AG04450 (cell line): ENCODE measurements around the gene ROPN1. TPM values are rescaled to one million over a fixed set of nuclear protein-coding genes. Genes with fewer than 3 reads are reported as not detected.
"Not testable (repeated sequence)": the region's sequence is repeated elsewhere in the genome, so short reads cannot be mapped to it uniquely, and the experiment has no call there.

Experiments used
- CTCF ChIA-PET: fragments of 300-600, 350-600 bp; formaldehyde crosslinking; extraction: SDS; loops from one replicate; lab custom pipeline; 2022; ENCODE audit warnings: antibody characterized with exemption, inconsistent platforms; lab: Charles Lee
- POLR2A ChIA-PET: fragments of 350-600 bp; formaldehyde crosslinking; extraction: SDS; loops from one replicate; lab custom pipeline; 2021; ENCODE audit warnings: antibody characterized with exemption, inconsistent platforms; lab: Yijun Ruan, JAX
- DNase-seq: peaks from one replicate; pipeline ENCODE4 v3.0.0-alpha.2; 2011; ENCODE audit warnings: low read depth, low spot score
- H3K27ac ChIP-seq: one replicate; pipeline ENCODE4 v1.5.1; 2012; ENCODE audit warnings: low read depth, low read length, control low read depth
- H3K27me3 ChIP-seq: one replicate; pipeline ENCODE4 v1.6.0; 2012; ENCODE audit warnings: low read length; ENCODE audit not compliant: control insufficient read depth, insufficient read depth
- H3K4me3 ChIP-seq: 2 replicates; pipeline ENCODE4 v1.5.1; 2011; ENCODE audit warnings: mild to moderate bottlenecking, low read depth, low read length, control low read depth
- H3K9me3 ChIP-seq: 2 replicates; pipeline ENCODE4 v1.5.1; 2012; ENCODE audit warnings: low read length; ENCODE audit not compliant: control insufficient read depth, insufficient read depth
- polyA minus RNA-seq: library from RNA; depleted of rRNA, polyadenylated mRNA; stranded (reverse); fragments of >200 nt; gene quantifications from 2 replicates; pipeline ENCODE4 v1.2.3, GENCODE V29; 2011; rRNA and poly(A)+ RNA removed
- polyA plus RNA-seq: library from polyadenylated mRNA; depleted of rRNA; stranded (reverse); fragments of >200 nt; gene quantifications from 2 replicates; pipeline ENCODE4 v1.2.3, GENCODE V29; 2011; rRNA removed
- TF ChIP-seq, protein P1 (sequence below): IDR thresholded peaks from 2 replicates; pipeline ENCODE4 v1.5.1; 2011; ENCODE audit warnings: low read depth, low read length, control low read depth, inconsistent platforms

Gene ROPN1
- 0.25 and 0.29 TPM in 2 replicates for polyA plus RNA-seq
- polyA minus RNA-seq, result not detected in 2 replicates

DNA sequence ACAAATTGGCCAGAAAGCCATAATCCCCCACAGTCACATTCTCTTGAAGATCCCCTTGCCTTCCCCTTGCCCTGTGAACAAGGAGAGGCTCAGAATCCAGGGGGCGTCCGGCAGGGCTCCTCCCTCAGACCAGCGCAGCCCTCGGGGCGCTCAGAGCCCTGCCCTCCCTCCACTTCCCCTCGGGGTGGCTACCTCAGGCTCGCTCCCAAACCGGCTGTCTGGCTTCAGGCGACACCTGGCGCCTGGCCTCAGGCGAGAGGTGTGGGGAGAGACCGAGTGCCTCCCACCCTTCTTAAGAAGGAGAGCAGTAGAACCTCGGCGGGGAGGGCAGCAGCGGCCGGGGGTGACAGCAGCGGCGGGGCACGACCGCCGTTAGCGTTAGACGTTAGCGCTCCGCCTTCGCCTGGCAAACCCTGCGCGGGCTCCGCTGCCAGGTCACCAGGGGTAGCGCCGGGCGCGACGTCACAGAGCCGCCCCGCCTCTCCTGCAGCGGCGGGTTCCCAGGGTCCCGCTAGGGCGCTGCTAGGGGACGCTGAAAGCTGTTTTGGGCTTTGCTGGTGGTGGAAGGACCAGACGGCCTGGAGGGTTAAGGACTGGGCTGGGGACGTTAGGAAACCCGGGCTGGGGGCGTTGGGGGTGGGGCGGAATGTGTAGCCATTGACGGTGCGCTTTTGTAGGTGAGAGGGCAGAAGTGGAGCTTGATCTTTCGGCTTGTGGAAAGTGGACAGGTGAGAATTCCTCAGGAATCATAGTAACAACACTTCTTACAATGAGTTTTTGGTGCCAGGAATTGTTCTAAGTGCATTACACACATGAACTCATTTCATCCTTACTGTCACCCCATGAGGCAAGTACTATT lies at the start of gene ROPN1:
TSS of gene ROPN1 (minus strand) at position 395 of the 859 bp plus-strand sequence. CDS start 11,643 bp downstream, outside the sequence.
- CTCF ChIA-PET, DNase-seq, H3K4me3 ChIP-seq, H3K27ac ChIP-seq, H3K9me3 ChIP-seq: not testable (repeated sequence)
- POLR2A ChIA-PET, result interaction anchor here (0.7 kb wide), 1 partner anchor 1186 kb away, joined by 5 read pairs; no protein-coding TSS in a partner anchor
- H3K27me3 ChIP-seq, result peaks cover 49% of the 10 kb centered on the region

DNA sequence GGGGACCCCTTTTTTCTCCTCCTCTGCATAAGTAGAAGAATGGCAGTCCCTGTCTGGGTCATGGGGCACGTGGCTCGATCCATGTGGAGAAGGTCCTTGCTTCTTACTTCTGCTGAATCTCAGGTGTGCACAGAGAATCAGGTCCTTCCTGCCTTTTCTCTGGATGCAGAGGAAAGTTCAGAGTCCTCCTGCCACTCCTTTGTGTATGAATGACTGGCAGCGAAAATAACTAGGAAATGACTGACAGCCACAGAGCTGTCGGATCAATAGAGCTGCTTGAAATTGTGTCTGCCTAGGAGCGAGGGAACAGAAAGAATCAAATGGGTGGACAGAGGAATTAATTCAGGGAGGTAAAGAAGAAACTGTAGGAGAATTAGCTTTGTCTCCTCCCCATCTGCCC lies 49.6 kb upstream of the ROPN1 start:
- Histone ChIP-seq H3K4me3 (no peak overlapping the region), H3K27ac (no peak overlapping the region), H3K9me3 (no peaks in the 10 kb centered on the region), H3K27me3 (peaks cover 28% of the 10 kb centered on the region)
- ChIA-PET POLR2A (no interaction called here), CTCF (no interaction called here)
- TF ChIP-seq, protein P1, sequence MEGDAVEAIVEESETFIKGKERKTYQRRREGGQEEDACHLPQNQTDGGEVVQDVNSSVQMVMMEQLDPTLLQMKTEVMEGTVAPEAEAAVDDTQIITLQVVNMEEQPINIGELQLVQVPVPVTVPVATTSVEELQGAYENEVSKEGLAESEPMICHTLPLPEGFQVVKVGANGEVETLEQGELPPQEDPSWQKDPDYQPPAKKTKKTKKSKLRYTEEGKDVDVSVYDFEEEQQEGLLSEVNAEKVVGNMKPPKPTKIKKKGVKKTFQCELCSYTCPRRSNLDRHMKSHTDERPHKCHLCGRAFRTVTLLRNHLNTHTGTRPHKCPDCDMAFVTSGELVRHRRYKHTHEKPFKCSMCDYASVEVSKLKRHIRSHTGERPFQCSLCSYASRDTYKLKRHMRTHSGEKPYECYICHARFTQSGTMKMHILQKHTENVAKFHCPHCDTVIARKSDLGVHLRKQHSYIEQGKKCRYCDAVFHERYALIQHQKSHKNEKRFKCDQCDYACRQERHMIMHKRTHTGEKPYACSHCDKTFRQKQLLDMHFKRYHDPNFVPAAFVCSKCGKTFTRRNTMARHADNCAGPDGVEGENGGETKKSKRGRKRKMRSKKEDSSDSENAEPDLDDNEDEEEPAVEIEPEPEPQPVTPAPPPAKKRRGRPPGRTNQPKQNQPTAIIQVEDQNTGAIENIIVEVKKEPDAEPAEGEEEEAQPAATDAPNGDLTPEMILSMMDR, result no peak
- DNase-seq, result no peak

DNA sequence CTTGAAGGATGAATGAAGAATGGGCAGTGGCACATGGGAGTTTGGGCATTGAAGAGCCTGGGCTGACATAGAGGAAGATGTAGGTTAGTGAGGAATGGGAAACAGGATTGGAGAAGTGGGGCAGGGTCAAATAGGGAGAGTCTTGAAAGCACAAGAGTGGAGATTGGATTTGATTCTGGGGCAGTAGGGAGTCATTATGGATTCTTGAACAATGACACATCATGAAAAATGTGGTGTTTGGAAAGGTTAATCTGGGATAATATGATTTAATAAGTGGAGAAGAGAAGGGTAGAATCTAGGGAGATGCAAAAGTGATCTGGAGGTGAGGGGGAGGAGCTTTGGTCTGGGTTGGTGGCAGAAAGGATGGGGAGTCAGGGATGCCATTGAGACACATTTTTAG lies 45.4 kb upstream of the ROPN1 start:
- no peak overlapping the region for H3K27ac ChIP-seq
- POLR2A ChIA-PET, result no interaction called here
- H3K27me3 ChIP-seq, result peaks cover 44% of the 10 kb centered on the region
- TF ChIP-seq, protein P1, result no peak
- no peak for DNase-seq
- H3K4me3 ChIP-seq, result no peak overlapping the region
- no peaks in the 10 kb centered on the region; the same call in none of the 2 replicates for H3K9me3 ChIP-seq
- CTCF ChIA-PET, result no interaction called here

DNA sequence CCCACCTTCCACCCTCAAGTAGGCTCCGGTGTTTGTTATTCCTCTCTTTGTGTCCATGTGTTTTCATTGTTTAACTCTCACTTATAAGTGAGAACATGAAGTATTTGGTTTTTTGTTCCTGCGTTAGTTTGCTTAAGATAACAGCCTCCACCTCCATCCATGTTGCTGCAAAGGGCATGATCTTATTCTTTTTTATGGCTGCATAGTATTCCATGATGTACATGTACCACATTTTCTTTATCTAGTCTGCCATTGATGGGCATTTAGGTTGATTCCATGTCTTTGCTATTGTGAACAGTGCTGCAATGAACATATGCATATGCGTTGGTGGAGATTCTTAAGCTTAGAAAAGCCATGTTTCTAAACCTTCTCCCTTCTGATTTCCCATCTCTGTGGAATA lies 44.3 kb upstream of the ROPN1 start:
- POLR2A ChIA-PET, H3K4me3 ChIP-seq, DNase-seq, H3K9me3 ChIP-seq, H3K27ac ChIP-seq: not testable (repeated sequence)
- peaks cover 46% of the 10 kb centered on the region for H3K27me3 ChIP-seq
- CTCF ChIA-PET, result interaction anchor here (1.7 kb wide), 1 partner anchor 28 kb away, joined by 3 read pairs; no protein-coding TSS in a partner anchor

DNA sequence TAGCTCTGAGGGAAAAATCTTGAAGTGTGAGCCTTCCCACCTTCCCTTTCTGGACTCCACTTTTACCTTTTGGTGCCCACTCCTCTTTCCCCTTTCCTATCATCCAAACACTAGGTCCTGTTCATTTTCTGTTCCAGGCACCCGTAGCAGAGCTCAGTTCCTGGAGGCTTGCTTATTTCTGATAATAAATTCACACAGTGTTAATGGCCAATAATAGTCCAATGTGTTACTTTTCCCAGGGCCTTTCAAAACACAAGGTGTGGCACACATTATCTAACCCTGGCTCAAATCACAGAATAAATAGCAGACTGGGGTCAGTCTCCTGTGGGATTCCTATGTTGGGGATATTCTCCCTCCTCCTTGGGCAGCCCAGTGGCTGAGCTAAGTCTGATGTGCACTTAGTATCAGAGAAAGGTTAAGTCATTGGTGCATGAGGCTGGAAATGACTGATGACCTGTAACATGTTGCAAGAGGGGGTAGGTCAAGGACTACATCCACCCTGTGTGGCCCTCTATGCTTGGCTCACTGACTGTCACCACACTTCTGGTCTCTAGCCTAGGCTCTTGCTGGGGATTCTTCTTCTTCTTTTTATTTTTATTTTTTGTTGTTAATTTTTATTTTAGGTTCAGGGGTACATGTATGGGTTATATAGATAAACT lies 43.7 kb upstream of the ROPN1 start:
- no peak overlapping the region for H3K4me3 ChIP-seq
- TF ChIP-seq, protein P1, result no peak
- ChIA-PET POLR2A (no interaction called here), CTCF (interaction anchor here (1.7 kb wide), 1 partner anchor 28 kb away, joined by 3 read pairs; no protein-coding TSS in a partner anchor)
- no peak for DNase-seq
- H3K27me3 ChIP-seq, result peaks cover 46% of the 10 kb centered on the region
- no peak overlapping the region for H3K27ac ChIP-seq
- H3K9me3 ChIP-seq, result no peaks in the 10 kb centered on the region; the same call in none of the 2 replicates
